Activated naive CD4-positive, alpha-beta T cell treated with anti-CD3 and anti-CD28 coated beads, Interleukin-2, amount 50 U/mL, for 24 hours (primary cell): ENCODE results near the gene GABRD.

Experiments
- H3K27ac Mint-ChIP-seq: one replicate; pipeline ENCODE4 v1.8.0; 2021; ENCODE audit warnings: mild to moderate bottlenecking, mixed read lengths
- H3K27me3 Mint-ChIP-seq: one replicate; pipeline ENCODE4 v1.8.0; 2021; ENCODE audit warnings: mixed read lengths
- H3K36me3 Mint-ChIP-seq: one replicate; pipeline ENCODE4 v1.8.0; 2021; ENCODE audit warnings: mixed read lengths
- H3K4me1 Mint-ChIP-seq: one replicate; pipeline ENCODE4 v1.8.0; 2021; ENCODE audit warnings: mixed read lengths
- H3K4me3 Mint-ChIP-seq: one replicate; pipeline ENCODE4 v1.8.0; 2021; ENCODE audit warnings: mild to moderate bottlenecking, mixed read lengths
- H3K9me3 Mint-ChIP-seq: one replicate; pipeline ENCODE4 v1.8.0; 2021; ENCODE audit warnings: mixed read lengths

The GABRD gene

GRCh38 chr1:2022063-2022770 lies 3.1 kb downstream of the GABRD start:
- Mint-ChIP-seq H3K4me3 (no peak overlapping the region), H3K4me1 (peaks cover 9% of the 10 kb centered on the region), H3K9me3 (no peaks in the 10 kb centered on the region), H3K27me3 (peaks cover 31% of the 10 kb centered on the region), H3K36me3 (peaks cover 2% of the 10 kb centered on the region), H3K27ac (no peak overlapping the region)

DNA sequence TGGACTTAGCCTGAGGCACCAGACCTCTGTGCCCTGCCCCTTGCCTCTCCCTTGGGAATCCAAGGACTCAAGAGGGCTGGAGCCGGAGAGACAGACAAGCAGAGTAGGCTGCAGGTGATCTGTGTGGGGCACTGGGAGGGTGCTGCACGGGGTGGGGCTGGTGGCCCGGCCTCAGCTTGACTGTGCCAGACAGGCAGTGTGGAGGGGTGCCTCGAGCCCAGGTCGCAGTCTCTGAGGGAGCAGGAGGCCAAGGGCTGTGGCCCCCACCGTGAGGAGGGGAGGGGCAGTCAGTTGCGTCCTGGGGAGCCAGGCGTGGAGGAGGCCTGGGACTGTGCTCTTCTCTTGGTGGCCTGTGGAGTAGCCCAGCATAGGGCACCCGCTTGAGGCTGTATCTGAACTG lies 4.0 kb downstream of the GABRD start:
- Mint-ChIP-seq H3K9me3 (no peaks in the 10 kb centered on the region), H3K27me3 (peaks cover 25% of the 10 kb centered on the region), H3K4me3 (no peak overlapping the region), H3K36me3 (peaks cover 2% of the 10 kb centered on the region), H3K4me1 (peaks cover 9% of the 10 kb centered on the region), H3K27ac (no peak overlapping the region)

GRCh38 chr1:2024451-2024850 lies 5.3 kb downstream of the GABRD start:
- Mint-ChIP-seq H3K9me3 (no peaks in the 10 kb centered on the region), H3K4me1 (peaks cover 4% of the 10 kb centered on the region), H3K4me3 (no peak overlapping the region), H3K27me3 (peaks cover 22% of the 10 kb centered on the region), H3K36me3 (no peaks in the 10 kb centered on the region), H3K27ac (no peak overlapping the region)

DNA sequence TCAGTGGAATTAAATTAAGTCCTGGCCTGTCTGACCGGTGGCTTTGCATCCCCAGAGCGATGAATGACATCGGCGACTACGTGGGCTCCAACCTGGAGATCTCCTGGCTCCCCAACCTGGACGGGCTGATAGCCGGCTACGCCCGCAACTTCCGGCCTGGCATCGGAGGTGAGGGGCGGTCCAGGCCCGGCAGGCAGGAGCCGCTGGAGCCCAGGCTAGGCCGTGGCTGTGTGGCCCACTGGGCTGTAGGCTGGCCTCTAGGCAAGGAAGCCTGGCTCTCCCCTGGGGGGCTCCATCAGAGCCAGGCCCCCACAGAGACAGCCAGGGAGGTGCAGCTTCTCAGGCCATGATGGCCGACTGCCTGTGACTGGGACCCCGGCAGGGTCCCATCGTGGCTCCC lies 5.7 kb downstream of the GABRD start:
- no peaks in the 10 kb centered on the region for H3K9me3 Mint-ChIP-seq
- no peak overlapping the region for H3K27ac Mint-ChIP-seq
- H3K4me1 Mint-ChIP-seq, result peaks cover 4% of the 10 kb centered on the region
- peaks cover 21% of the 10 kb centered on the region for H3K27me3 Mint-ChIP-seq
- no peaks in the 10 kb centered on the region for H3K36me3 Mint-ChIP-seq
- no peak overlapping the region for H3K4me3 Mint-ChIP-seq

DNA sequence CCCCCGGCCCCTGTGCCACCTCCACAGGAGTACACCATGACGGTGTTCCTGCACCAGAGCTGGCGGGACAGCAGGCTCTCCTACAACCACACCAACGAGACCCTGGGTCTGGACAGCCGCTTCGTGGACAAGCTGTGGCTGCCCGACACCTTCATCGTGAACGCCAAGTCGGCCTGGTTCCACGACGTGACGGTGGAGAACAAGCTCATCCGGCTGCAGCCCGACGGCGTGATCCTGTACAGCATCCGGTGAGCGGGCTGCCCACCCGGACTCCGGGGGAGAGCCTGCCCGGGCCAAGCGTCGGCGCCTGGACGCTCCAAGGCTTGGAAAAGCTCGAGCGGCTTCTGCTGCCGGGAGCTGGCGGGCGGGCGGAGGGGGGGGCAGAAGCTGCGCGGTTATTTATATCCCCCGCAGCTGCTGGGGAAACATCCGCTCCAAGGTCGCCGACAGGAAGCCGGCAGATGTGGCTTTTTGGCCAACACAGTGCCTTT lies 6.4 kb downstream of the GABRD start:
- Mint-ChIP-seq H3K36me3 (no peaks in the 10 kb centered on the region), H3K27ac (no peak overlapping the region)

DNA sequence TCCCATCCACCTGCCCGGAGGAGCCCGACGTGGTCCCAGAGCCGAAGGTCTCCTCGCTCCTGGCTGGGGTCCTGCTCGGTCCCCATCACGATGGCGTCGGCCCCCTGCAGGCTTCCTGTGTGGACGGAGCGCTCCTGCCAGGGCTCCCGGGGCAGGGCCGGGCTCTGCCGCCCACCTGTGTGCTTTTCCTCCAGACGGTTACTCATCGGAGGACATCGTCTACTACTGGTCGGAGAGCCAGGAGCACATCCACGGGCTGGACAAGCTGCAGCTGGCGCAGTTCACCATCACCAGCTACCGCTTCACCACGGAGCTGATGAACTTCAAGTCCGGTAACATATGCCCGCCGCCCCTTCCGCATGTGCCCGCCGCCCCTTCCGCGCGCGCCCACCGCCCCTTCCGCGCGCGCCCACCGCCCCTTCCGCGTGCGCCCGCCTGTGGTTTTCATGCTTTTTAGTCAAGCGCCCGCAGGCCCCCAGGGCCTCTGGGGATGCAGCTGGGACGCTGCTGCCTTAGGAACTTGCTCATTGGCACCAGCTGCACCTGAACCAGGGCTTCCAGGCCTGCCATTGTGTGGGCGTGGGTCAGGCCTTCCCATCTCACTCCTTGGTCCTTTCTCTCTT lies 8.9 kb downstream of the GABRD start:
- H3K9me3 Mint-ChIP-seq, result no peaks in the 10 kb centered on the region
- no peak overlapping the region for H3K27ac Mint-ChIP-seq
- peaks cover 4% of the 10 kb centered on the region for H3K4me1 Mint-ChIP-seq
- peaks cover 3% of the 10 kb centered on the region for H3K27me3 Mint-ChIP-seq
- H3K4me3 Mint-ChIP-seq, result no peak overlapping the region
- no peaks in the 10 kb centered on the region for H3K36me3 Mint-ChIP-seq

More for the DNA sequence above, 6.4 kb downstream of the GABRD start:
- H3K4me1 Mint-ChIP-seq, result peaks cover 4% of the 10 kb centered on the region
- H3K27me3 Mint-ChIP-seq, result peaks cover 18% of the 10 kb centered on the region
- H3K9me3 Mint-ChIP-seq, result no peaks in the 10 kb centered on the region
- H3K4me3 Mint-ChIP-seq, result peak overlapping the region; percentile 26

DNA sequence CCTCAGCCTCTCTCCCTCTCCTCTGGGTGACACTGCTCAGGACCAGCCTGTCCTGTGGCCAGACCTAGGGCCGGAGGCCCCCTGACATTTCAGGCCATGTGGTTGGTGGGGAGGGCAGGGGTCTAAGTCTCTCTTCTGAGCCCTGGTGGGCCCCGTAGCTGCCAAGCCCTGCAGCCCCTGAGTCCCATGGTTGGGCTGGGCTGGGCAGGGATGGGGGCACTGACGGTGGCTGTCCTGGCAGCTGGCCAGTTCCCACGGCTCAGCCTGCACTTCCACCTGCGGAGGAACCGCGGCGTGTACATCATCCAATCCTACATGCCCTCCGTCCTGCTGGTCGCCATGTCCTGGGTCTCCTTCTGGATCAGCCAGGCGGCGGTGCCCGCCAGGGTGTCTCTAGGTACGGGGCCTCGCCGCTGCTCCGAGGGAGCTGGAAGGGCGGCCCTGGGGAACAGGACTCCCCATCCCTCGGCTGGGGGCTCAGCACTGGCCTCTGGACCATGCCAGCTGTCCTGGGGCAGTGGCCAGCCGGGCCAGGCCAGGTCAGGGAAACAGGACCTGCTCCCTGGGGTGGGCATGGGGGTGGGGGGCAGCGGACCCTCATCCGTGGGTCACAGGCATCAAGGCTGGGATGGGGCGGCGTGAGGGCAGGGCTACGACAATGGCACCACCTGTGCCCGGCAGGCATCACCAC lies 9.9 kb downstream of the GABRD start:
- Mint-ChIP-seq H3K27me3 (no peaks in the 10 kb centered on the region), H3K4me1 (peaks cover 4% of the 10 kb centered on the region), H3K27ac (no peak overlapping the region), H3K9me3 (no peaks in the 10 kb centered on the region), H3K4me3 (no peak overlapping the region), H3K36me3 (no peaks in the 10 kb centered on the region)

DNA sequence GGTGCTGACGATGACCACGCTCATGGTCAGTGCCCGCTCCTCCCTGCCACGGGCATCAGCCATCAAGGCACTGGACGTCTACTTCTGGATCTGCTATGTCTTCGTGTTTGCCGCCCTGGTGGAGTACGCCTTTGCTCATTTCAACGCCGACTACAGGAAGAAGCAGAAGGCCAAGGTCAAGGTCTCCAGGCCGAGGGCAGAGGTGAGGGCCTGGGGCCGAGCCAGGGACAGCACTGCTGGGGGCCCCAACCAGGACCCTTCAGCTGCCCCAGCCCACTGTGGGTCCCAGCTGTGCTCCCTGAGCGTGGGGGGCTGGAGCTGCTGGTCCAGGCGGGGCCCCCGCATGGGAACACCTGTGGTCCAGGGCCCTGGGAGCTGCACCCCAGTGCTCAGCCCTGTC lies 10.4 kb downstream of the GABRD start:
- no peaks in the 10 kb centered on the region for H3K9me3 Mint-ChIP-seq
- no peak overlapping the region for H3K27ac Mint-ChIP-seq
- H3K27me3 Mint-ChIP-seq, result no peaks in the 10 kb centered on the region
- no peaks in the 10 kb centered on the region for H3K36me3 Mint-ChIP-seq
- peaks cover 4% of the 10 kb centered on the region for H3K4me1 Mint-ChIP-seq
- H3K4me3 Mint-ChIP-seq, result no peak overlapping the region

GRCh38 chr1:2030076-2030871 lies 11.1 kb downstream of the GABRD start:
- Mint-ChIP-seq H3K9me3 (no peaks in the 10 kb centered on the region), H3K36me3 (no peaks in the 10 kb centered on the region), H3K4me3 (no peak overlapping the region), H3K27me3 (no peaks in the 10 kb centered on the region), H3K27ac (no peak overlapping the region), H3K4me1 (peaks cover 4% of the 10 kb centered on the region)

DNA sequence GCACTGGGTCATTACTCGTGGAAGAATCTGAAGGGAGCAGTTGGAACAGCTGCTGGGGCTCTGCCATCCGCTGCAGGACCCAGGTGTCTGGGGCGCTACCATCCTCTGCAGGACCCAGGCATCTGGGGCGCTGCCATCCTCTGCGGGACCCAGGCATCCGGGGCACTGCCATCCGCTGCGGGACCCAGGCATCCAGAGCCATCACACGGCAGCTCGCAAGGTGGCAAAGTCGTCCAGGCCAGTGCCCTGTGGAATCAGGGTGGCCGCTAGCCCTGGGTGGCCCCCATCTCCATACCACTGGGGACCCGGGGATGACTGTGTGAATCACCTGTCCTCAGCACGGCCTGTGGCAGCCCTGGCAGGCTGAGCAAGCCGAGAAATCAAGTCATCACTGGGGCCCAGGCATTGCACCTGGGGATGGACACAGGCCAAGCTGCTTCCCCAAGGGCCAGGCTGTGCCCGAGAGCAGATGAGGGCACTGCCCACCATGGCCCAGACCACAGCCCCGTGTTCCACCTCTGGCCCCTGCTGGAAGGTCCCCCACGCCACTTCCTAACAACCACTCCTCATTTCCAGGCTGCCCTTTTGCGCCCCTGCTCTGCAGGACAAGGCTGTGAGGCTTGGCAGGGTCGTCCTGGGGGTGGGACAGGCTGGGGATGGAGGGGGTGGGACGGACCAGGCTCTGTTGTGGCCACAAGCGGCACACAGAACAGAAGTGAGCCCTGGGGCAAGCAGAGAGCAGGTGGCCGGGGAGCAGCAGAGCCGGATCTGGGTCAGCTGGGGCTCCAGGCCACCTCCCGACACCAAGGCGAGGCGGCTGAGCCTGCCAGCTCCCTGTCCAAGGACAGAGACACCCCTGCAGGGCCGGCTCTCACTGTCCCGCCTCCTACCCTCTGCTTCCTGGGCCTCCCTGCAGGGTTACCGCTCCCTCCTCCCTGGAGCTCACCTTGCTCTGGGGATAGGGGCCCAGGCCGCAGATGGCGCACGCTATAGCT lies 12.7 kb downstream of the GABRD start:
- Mint-ChIP-seq H3K4me3 (no peak overlapping the region), H3K27ac (no peak overlapping the region), H3K9me3 (no peaks in the 10 kb centered on the region), H3K36me3 (no peaks in the 10 kb centered on the region), H3K4me1 (no peaks in the 10 kb centered on the region), H3K27me3 (no peaks in the 10 kb centered on the region)

DNA sequence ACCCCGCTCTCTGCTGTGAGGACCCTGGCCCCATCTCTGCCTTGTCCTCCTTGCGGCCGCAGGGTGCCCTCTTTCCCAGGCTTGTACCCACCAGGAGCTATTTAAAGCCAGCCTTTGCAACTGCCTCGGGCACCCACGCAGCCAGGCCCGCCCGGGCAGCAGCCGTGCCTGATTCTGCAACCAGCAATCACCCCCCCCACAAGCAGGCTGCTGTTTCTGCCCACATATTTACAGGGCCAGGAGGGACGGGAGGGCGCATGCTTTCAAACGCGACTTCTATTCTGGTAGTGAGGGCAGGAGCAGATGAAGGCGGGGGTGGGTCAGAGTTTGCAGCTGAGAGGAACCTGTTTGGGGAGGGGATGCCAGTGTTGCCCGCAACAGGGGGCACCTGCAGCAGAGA lies 13.6 kb downstream of the GABRD start:
- no peaks in the 10 kb centered on the region for H3K9me3 Mint-ChIP-seq
- no peak overlapping the region for H3K4me3 Mint-ChIP-seq
- H3K27me3 Mint-ChIP-seq, result no peaks in the 10 kb centered on the region
- no peaks in the 10 kb centered on the region for H3K36me3 Mint-ChIP-seq
- H3K4me1 Mint-ChIP-seq, result no peaks in the 10 kb centered on the region
- H3K27ac Mint-ChIP-seq, result no peak overlapping the region

- no peaks in the 10 kb centered on the region for H3K36me3 Mint-ChIP-seq
- no peak overlapping the region for H3K4me3 Mint-ChIP-seq
- no peaks in the 10 kb centered on the region for H3K4me1 Mint-ChIP-seq
- no peaks in the 10 kb centered on the region for H3K9me3 Mint-ChIP-seq
- no peaks in the 10 kb centered on the region for H3K27me3 Mint-ChIP-seq
- no peak overlapping the region for H3K27ac Mint-ChIP-seq
Measured at GRCh38 chr1:2033165-2033564, 14.0 kb downstream of the GABRD start.

- no peaks in the 10 kb centered on the region for H3K36me3 Mint-ChIP-seq
- no peak overlapping the region for H3K27ac Mint-ChIP-seq
Measured at GRCh38 chr1:2036287-2036686, 17.1 kb downstream of the GABRD start.

DNA sequence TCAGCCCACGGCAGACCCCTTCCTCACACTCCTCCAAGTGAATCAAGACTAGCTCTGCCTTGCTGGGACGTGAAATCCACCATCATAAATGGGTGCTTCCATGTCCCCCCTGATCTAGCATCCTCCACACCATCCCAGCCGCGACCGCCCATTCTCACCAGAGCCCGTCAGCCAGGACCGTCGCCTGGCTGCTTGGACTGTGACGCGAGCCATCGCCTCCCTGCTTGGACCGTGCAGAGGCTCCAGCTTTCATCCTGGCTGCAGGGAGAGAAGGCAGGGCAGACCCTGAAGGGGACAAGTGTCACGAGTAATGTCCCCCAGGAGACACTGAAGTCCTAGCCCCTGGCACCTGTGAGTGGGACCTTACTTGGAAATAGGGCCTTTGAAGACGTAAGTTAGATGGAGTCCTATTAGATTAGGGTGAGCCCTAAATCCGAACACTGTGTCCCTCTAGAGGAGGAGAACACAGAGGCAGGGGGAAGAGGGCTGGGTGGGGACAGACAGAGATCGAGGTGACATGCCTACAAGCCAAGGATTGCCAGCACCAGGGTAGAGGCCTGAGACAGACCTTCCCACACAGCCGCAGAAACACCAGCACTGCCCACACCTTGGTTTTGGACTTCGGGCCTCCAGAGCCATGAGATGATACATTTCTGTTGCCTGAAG lies 18.3 kb downstream of the GABRD start:
- H3K36me3 Mint-ChIP-seq, result no peaks in the 10 kb centered on the region
- no peak overlapping the region for H3K4me3 Mint-ChIP-seq
- no peak overlapping the region for H3K27ac Mint-ChIP-seq
- H3K9me3 Mint-ChIP-seq, result no peaks in the 10 kb centered on the region
- H3K4me1 Mint-ChIP-seq, result no peaks in the 10 kb centered on the region
- H3K27me3 Mint-ChIP-seq, result no peaks in the 10 kb centered on the region

More at GRCh38 chr1:2036287-2036686, 17.1 kb downstream of the GABRD start:
- Mint-ChIP-seq H3K4me1 (no peaks in the 10 kb centered on the region), H3K4me3 (no peak overlapping the region), H3K9me3 (no peaks in the 10 kb centered on the region), H3K27me3 (no peaks in the 10 kb centered on the region)
